Cerebellar nuclear complex (tissue), 1 donor: Measurements from ENCODE around the gene DLL4.

ENCODE experiments used
- DNase-seq, 2 experiments: peaks; one replicate each; lab custom pipeline; 2025; lab: John Stamatoyannopoulos, UW

DLL4 gene

DNA sequence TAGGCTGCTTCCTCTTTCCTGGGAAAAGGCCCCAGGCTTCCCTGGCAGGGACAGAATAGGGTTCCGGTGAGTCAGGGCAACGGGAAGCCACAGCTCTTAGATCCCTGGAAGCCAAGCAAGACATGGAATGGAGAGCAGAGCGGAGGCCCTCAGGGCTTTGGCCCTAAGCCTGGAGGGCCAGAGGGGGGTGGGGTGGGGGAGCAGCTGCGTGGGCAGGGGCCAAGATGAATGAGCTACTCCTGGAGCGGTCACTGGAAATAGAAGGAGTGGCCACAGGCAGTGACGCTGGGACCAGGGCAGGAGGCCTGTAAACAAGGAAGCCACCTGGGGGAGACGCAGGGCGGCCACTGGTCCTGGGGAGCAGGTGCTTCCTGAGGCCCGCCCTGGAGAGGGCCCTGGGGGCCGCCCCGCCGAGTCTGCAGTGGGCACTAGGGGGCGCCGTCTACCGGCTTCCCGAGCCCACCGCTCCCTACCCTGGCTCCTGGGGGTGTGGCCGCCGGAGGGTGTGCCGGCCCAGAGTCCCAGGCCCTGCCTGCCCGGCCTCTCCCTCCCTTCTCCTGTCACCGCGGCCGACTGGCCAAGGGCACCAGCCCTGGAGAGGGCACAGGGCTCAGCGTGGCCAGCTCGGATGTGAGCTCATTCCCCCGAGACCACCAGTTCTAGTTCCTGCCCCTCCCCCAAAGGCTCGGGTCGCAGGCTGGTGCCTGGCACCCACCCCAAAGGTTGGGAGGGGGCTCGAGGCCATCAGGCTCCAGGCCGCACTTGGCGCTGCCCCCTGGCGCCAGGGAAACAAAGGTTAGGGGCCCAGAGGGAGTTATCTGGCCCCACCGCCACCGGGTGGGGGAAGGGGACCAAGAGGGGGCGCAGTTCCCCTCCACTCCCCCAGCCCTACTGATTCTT lies 22.8 kb upstream of the DLL4 start:
- DNase-seq, result no peak

- no peak for DNase-seq
Observed at GRCh38 chr15:40906991-40907802, 21.9 kb upstream of the DLL4 start.

- DNase-seq, result no peak
Observed at GRCh38 chr15:40908095-40908494, 21.0 kb upstream of the DLL4 start.

DNA sequence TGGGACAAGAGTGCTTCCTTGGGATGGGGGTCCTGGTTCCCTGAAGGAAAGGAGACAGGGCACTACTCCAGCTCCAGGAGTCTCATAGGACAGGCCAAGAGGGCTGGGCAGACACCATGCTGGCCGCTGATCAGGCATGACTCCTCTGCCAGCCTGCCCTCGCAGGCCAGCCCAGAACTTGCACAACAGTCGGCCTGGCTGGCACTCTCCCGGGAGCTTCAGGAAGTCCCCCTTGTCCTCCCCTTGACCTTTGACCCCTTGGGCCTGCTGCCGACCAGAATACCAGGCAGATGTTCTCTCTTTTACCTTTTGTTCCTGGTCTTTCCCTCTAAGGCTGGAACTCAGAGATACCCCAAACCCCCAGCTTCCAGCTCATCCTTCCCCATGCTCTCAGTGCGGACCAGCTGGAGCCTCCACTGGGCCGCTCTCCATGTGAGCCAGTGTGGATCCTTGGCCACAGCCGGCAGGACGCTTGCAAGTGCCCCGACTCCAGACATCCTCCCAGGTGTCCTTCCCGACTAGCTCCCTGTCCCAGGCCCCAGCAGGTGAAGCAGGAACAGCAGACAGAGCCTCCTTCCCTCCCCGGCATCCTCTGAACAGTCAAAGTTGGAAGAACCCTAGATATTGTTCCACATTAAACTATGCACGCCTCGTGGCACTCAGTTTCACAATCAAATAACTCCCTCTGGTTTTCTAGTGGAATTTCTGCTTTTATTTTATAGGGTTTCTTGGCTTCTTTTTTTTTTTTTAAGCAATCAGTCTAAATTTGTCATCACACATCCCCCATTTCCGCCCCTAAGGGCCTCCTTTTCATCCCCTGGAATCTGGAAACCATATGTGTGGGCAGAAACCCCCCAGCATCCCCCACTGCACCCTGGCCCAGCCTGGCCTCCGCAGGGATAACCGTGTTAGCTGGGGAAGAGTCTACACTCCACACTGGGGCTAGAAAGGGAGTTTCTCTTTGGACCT lies 19.2 kb upstream of the DLL4 start:
- DNase-seq, result no peak

DNA sequence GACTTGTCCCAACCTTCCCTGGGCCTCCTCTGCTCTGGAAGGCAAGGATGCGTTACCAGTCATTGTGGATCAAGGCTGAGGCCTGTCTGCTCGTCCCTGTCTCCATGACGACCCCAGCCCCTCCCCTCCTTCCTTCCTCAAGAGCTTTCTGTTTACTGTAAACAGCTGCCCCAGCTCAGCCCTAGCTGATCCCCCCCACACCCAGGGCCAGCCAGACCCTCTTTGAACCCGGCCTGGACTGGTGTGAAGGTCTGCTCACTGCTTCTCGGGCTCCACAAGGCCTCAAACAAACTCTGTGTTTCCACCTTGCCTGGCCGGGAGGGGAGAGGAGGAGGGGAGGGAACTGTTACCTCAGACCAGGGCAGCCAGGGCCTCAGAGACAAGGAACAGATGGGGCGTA lies 18.0 kb upstream of the DLL4 start:
- DNase-seq, result no peak

DNA sequence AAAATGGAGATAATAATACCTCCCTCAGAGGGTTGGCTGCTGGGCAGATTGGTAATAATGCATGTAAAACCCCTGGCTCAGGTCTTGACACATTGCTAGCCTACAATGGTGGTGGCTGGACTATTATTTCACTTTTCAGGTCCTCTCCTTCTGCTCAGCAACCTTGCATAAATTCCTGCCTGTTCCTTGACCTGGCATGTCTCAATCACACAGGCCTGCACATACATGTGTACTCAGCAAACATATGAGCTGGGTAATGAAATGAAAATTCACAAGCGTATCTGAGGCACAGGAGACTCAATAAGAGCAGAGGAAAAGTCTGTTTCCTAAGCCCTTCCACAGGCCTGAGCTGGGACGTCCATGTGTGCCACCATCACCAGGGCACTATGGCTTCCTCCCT lies 17.4 kb upstream of the DLL4 start:
- DNase-seq, result no peak

DNA sequence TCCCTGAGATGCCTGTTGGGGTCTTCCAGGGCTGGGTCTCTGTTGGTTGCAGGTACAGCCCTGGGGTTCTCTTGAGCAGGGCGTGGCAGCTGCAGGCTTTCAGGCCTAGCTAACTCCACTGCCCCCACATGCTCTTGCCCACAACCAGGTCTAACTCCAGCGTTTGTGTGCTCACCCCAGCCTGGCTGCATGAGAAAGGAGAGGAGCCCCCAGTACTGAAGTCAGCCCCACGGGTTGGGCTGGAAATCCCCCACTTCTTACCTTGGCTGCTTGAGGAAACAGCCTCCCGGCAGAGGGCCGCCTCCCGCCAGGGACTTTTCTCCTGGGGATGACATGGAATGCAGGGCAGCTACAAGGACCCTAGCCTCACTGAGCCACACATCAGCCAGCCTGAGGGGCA lies 16.7 kb upstream of the DLL4 start:
- no peak for DNase-seq

- DNase-seq, result no peak
Observed at GRCh38 chr15:40914013-40914412, 15.1 kb upstream of the DLL4 start.

DNA sequence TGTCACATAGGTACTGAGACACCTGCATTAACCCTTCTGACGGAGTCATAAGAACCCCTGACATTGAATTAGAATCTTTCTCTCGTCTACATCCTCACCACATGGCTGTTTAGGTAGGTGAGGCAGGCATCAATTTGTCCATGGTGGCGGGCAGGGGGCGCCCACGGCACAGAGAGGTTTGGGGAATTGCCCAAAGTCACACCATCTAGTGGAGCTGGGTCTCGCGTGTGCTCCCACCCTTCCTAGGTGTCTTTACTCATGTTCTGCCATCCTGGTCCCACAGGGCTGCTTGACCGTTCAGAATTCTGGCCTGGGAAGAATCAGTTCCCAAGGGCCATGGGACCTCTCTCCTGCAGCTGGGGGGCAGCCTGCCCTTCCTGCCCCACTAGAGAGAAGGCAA lies 14.7 kb upstream of the DLL4 start:
- DNase-seq, result no peak

- no peak for DNase-seq
Observed at GRCh38 chr15:40915116-40915661, 14.0 kb upstream of the DLL4 start.

- no peak for DNase-seq
Observed at GRCh38 chr15:40915679-40916078, 13.5 kb upstream of the DLL4 start.

- no peak for DNase-seq
Observed at GRCh38 chr15:40917585-40917984, 11.6 kb upstream of the DLL4 start.

DNA sequence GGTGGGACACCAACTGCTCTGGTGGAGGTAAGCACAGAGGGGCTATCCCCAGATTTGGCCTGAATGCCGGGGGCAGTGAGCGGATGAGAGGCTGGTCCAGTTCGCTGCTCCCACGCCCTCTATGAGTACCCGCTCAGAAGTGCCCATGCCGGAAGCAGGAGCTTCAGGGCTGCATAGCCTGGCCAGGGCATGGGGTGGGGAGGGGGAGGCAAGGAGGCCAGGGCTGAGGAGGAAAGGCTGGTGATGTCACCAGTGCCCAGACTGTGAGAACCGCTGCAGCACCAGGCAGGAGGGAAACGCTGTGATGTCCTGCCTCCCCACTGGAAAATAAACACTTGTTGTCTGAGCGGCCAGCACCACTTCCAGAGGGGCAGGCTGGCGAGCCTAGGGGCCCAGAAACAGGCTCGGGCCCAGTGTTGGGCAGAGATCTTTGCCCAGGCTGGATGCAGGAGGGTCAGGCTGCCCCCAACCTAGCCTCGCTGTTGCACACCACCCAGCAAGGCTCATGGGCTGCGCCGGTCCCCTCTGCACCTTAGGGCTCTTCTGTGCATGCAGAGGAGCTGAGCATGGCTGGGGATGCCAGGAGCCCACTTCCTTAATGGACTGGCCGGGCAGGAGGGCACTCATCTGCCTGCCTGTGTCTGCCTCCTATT lies 10.9 kb upstream of the DLL4 start:
- no peak for DNase-seq

DNA sequence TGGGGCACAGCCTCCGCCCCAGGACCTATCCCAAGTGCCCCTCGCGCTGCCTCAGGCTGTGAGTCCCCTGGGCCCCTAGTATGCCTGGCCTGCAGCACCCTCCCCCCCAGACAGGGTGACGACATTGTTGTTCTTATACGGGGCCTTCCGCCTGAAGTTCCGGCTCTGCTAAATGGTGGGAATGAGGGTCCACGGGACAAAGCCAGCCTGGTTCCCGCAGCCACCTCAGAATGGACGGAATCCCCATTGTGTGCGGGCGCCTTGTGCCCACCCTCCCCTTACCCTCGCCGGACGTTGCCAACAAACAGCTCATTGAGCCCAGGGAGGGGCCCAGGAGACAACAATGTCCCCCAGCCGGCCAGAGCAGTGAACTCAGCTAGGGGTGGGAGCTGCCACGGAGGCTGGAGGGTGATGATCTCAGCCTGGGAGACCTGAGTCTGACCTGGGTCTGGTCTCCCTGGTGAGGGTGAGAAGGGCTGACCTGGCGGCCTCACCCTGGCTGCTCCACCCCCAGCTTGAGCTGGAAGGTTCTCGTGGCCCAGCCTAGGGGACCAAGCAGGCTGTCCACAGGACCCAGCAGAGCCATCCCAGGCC lies 10.2 kb upstream of the DLL4 start:
- no peak for DNase-seq

DNA sequence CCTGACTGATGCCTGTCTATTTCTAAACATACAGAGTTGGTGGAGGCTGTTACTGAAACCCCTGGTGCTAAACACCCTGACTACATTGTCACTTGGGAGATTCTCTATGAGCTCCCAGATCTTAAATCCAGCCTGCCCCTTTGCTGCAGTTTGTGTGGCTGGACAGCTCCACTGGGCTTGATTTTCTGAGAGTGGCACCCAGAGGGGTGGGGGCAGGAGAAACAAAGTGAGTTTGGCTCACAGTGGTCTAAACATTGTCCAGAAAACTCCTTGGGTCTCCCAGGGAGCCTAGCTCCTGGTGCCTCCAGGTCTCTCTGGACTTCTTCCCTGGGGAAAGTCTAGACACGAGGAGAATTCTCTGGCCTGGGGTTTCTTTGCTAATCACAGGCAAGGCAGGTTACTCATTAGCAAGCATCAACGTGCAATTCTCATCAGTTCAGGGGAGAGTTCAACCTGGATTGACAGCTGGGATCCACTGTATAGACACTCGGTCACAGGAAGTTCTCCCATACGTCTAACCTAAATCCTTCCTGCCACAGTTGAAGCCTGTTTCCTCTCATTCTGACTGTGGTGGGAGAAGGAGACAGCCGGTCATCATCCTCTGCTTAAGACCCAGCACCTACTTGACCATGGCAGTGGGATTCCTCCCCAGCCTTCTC lies 7.1 kb upstream of the DLL4 start:
- DNase-seq, result no peak

GRCh38 chr15:40922608-40923005 lies 6.5 kb upstream of the DLL4 start:
- no peak for DNase-seq

DNA sequence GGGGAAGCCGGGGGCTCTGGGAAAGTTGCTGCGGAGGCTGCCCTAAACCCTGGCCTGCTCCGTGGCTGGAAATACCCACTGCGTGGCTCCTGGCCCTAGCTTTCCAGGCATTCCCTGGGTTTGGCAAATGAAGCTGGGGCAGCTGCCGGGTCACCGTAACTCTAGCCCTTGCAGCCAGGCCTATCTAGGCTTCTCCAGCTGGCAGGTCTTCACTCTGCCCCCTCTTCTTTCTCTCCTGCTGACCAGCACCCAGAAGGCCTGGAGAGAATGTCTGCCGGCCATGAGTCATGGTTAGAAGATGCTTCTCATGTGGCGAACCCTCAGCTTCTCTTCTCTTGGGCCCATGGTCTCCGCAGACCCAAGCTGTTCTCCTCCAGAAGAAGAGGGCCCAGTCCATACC lies 5.6 kb upstream of the DLL4 start:
- DNase-seq, result no peak

- no peak for DNase-seq
Observed at GRCh38 chr15:40925495-40925862, 3.7 kb upstream of the DLL4 start.

DNA sequence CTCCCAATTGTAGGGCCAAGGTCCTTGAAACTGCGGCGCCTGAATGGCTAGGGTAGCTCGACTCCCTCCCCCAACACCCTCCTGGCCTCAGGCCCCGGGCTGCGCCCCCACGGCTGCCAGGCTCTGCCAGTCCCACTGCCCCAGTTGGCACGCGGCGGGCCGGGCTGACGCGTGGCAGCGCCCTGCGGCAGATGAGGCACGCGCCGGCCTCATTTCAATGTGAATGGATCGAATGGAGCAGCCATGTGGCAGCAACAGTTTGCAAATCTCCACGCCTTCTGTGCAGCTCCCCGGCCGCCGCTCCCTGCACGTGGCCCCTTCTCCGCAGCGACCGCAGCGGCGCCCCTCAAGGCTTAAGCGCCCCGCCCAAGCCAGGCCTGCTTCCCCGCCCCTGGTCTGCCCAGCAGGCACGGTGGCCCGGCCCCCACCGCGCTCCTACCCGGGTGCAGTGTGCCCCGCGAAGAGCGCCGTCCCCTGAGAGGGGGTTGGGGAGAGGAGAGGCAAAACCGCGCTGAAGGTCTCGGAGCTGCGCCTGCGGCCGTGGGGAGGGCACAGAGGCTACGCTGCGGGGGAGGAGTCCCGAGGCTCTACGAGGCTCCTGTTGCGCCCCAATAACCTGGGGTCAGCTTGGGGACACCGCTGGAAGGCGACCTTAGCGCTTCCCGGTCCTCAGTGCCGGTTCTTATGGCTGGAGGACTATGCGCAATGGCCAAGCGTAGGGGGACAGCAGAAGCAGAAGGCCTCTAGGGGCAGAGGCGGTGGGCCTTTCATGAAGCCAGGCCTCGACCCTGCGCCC lies 3.1 kb upstream of the DLL4 start:
- no peak for DNase-seq
